Stimulated activated CD8-positive, alpha-beta memory T cell treated with anti-CD3 and anti-CD28 coated beads, Interleukin-12 subunit alpha, Interleukin-12 subunit beta, amount 100 ng/mL, for 24 hours (primary cell): ENCODE results near the gene FAM53C.
A peak's percentile ranks its signal among the peaks of the same experiment; 100 is the strongest.
"Not testable (repeated sequence)": the region's sequence is repeated elsewhere in the genome, so short reads cannot be mapped to it uniquely, and the experiment has no call there.

Experiments
- DNase-seq: peaks from one replicate; pipeline ENCODE4 v3.0.0-alpha.2; 2020; ENCODE audit errors: extremely low read depth

The FAM53C gene

DNA sequence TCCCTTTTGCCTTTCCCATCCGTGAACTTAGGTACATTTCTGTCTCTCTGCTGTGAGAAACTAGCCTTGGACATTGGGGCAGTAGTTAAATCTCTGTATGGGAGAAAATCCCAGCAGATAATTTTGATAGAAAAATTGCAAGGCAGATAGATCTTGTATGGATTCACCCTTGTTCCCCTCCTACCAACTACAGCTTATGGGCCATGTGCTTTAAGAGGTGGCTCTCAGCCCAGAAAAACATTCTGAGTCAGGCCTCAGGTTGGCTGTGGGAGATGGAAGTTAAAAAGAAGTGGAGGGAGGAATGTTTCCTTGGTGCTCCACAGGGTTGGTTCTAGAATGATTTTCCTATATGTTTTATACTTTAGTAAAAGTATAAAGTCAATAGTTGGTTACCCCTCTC, 13.0 kb downstream of the FAM53C start:
- no peak for DNase-seq

DNA sequence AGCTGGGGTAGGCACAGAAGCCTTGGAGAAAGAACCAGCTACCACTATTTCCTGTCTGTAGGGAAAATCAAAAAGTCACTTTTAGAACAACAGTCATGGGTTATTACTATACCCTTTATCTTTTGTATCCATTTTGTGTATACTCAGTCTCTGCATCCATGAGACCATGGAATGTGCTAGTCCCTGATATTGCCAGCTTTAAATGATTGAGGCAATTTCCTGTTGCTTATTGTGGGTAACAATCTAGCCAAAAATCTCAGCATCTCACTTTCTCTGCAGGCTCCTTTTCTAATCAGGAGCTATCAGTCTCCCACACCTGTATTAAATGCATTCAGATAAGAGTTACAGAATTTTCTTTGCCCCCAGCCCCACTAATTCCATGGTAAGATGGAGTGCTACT, 13.5 kb downstream of the FAM53C start:
- no peak for DNase-seq

DNA sequence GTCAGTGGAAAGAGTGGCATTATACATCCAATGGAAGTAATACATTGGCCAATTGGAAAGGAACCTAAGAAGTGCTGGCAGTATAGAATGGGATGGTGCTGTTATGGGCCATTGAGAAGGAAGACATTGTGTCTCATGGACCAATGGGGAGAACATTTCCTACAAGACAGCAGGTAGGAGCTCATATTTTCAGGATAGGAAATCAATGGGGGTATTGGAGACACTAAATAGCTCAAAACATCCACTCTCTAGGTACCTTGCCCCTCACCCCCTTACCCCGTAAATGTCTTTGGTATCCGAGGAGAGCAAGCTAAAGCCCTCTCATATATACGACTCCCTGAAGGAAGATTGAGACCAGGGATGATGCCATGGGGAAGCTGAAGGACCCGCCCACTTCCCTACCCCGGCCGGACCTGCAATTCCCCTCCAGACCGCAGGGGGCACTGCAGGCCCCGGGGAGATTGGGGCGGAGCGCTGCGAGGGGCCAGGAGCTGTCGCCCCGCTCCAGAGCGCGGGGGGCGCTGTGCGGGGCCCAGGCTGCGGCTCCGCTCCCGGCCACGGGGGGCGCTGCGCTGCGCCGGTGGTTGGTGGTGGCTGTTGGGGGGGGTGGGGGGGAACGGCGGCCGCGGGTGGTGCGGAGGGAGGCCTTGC, 14.1 kb downstream of the FAM53C start, which contains the start of gene KDM3B:
Gene KDM3B (plus strand): TSS at position 615 of the 651 bp plus-strand sequence. CDS start 111 bp downstream, outside the sequence.
- DNase-seq, result peak; percentile 76

DNA sequence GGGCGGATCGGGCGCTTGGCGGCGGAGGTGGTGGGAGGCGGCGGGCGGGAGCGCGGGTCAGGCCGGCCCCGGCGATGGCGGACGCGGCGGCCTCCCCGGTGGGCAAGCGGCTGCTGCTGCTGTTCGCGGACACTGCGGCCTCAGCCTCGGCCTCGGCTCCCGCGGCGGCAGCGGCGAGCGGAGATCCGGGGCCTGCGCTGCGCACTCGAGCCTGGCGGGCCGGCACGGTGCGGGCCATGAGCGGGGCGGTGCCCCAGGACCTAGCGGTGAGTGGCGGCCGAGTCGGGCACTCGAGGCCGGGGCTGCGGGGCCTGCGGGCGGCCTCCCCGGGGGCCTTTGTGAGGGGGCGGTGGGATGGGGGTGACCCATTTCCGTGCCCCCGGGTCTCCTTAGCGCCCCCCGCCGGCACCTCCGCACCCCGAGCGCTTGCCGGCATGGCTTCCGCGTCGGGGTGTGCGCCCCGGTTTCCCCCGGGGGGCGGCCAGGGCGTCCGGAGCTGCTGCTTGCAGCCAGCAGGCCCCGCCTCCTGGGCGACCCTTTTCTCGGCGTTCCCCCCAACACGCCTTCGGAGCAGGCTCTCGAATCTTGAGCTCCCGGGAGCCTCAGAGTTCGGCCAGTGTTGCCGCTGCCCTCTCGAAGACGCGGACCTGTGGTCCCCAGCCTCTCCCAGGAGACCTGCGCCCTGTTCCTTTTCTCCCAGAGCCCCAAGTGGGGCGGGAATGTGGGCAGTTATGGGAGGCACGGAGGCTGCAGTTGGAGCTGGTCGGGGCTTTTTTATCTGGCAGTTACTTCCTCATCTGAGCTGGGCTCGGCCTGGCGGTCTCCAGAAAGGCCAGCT, 14.9 kb downstream of the FAM53C start:
- peak; percentile 49 for DNase-seq

DNA sequence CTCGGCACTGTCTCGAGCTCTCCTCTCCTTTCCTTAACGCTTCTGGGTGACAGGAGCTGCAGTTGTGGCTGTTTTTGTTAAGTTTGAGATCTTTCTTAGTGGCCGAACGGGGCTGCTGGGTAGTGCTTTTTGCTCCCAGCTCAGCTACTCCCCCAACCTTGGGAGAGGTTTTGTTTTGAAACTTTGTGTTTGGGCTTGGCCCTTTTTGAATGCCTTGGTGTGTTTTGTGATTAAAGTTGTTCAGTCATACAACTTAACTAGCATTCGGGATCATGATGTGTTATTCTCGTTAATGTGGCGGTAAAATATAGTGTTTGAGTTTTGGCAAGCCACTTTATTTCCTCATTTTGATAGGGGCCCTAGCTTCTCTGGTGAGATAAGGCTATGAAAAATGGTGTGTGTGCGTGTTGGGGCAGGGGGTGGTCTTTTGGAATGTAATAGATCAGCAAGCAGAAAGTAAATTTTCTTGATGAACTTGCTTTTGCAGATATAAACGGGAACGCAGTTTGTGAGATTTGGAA, 15.6 kb downstream of the FAM53C start:
- no peak for DNase-seq

DNA sequence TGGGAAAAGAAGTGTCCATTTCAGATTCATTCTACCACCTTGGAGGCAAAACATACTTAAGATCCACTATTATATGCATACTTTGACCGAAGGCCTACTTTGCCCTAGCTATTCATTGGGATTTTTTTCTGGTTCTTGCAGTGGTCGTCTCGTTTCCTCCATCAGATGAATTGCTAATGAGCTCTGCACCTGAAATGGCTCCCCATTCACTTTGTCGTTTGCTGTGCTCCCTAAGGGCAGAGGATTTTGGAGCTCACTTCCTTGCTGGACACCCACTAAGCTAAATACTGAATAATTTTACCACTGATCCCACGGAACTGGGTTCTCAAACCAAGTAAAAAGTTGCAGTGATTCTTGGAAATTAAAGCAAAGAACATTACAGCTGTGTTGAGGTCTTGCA, 16.3 kb downstream of the FAM53C start:
- DNase-seq, result no peak

DNA sequence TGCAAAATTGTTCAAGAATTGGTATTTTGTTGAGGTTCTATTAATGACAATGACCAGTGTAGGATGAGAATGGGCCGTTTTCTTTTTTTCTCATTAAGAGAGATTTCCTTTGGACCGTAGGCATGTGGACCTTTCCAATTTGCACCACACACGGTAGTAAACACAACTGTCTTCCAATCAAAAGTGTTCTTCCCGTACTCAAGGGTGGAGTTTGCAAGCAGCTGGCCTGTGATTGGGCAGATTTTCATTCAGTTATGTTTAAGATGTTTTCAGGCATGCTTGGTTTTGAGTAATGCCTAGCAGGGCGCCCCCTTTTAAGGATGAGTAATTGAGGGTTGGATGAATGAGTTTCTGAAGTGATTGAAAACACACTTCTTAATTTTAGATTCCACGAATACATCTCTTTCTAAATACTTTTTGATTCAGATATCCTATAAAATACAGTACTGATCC, 16.9 kb downstream of the FAM53C start:
- DNase-seq, result no peak

DNA sequence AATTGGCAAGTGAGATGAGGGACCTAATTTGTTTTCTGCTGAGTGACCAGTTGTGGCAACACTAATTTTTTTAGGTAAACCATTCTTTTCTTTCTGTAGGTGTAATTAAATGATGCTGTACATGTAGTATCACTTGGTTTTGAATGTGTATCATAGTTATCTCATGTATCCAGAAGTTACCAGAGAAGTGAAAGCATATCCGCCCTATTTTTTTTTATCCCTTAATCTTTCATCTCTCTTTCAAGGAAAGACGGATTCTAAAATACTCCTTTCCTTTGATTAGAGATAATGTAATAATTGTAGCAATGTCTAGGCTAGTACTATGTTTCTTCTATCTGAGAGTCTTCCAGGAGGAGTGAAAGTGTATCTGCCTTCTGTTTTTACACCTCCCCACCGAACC, 21.6 kb downstream of the FAM53C start:
- DNase-seq, result no peak

DNA sequence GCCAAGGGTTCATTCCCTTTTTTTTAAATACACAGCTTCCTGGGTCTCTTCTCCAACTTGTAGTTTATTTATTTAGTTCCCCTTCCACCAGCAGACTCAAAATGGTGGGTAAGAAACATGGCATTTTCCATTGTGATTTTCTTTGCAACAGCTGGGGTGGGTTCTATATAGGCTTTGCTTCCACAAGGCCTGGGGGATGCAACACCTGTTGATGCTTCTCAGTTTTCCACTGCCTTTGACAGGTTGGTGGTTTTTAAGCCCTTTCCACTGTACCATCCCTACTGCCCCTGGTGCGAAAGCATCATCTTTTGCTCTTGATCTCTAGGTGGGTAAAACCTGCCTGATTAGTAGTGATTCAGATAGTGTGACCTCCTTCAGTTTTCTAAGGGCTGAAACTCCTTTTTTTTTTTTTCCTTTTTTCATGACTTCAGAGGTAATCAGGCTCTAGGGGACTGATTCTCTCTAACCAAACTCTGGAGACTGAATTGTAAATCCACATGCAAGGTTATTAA, 22.9 kb downstream of the FAM53C start:
- no peak for DNase-seq

DNA sequence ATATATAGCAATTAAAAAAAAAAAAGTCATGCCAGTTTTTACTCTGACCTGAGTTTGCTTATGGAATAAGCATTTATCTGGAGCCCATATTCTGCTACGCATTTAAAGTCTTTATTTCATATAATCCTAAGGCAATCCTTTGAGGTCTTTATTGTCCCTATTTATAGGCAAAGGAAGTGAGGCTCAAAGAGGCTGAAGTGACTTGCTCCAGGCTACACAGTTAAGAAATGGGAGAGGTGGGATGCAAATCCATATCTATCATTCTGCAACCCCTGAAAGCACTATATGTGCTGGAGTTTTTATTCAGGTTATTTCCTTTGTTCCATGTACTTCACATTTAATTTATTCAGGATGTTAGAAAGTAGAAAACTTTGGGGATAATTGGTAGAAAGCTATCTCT, 26.5 kb downstream of the FAM53C start:
- DNase-seq, result no peak

DNA sequence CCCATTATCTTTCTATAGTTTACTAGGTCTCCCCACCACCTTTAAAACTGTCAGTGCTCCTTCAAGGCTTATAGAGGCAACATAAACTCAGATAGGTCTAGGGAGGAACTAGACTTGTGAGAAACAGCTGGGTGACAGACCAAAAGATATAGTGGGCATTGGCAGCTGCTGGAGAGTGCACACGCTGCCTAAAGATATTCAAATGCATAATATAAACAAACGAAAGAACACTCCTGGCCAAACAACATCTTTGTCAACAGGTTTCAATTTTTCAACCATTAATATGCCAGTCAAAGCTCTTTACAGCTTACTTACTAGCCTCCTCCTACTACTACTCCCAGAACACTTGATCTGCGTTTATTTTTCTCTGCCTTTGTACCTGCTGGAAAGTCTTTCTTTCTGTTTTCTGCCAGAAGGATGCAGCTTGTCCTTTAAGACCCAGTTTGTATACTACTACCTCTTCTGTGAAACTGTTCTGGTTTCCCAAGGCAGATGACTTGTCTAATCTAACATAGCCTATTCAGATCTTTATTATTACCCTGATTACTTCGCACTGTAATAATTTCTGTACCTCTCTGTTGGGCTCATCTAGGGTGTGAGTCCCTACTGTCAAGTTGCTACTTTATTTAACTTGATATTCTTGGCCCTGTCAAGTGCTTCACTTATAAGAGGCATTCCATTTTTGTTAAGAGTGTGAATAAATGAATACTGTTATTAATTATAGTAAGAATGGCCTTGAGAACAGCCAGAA, 28.7 kb downstream of the FAM53C start:
- DNase-seq, result no peak

DNA sequence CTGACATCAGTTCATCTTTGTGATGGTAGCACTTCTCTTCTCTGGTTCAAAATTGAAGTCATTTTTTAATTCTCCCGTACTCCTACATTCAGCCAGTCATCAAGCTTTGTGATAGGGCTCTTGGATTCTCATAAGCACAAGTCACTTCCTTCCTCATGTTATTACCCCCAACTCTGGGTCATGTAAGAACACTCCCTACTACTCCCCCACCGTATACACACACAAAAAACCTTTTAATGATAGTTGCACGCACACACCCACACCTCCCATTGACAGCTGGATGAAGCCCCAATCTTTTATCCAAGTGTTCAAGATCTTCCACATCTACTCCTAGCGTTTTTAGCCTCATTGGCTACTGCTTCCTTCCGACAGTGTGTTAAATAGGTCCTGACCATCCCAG, 31.2 kb downstream of the FAM53C start:
- DNase-seq, result no peak

DNA sequence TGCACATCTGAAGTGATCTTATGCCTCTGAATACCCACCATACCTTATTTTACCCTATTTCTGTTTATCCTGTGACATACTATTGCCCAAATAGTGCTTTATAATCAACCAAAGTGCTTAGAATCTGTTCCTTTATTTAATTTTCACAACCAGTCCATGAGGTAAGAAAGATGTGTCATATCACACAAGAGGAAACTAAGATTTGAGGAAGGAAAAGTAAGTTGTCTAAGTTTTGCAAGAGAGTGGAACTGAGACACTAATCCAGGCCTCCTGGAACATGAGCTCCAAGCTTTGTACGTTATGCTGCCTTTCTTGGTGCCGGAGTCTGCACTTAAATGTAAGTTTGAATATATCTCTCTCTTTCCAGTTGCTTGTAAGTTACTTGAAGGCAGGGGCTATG, 31.6 kb downstream of the FAM53C start:
- DNase-seq, result no peak

DNA sequence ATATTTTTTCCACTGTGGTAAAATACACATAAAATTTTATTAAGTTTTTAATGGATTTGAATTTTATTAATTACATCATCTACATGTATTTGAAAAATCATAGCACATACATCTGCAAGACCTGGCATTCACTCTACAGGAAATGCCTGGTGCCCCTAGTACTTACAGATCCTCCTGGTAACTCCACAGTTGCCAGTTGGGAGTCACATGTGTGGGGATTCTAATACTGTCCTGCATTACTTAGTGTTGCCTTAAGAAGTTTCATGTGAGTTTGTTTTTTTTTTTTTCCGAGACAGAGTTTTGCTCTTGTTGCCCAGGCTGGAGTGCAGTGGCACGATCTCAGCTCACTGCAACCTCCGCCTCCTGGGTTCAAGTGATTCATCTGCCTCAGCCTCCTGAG, 32.5 kb downstream of the FAM53C start:
- DNase-seq, result no peak

DNA sequence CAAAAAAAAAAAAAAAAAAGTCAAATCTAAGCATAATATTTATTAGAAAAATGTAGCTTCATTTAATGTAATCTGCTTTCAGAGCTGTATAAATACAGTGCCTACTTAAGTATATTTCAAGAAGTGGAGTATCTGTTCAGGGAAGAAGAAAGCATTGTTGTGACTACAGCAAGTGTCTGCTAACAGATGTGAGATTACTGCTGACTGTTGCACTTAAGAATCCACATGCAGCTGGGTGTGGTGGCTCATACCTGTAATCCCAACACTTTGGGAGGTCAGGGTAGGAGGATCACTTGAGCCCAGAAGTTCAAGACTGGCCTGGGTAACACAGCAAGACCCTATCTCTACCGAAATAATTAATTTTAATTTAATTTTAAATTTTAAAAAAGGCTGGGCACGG, 33.4 kb downstream of the FAM53C start:
- no peak for DNase-seq

DNA sequence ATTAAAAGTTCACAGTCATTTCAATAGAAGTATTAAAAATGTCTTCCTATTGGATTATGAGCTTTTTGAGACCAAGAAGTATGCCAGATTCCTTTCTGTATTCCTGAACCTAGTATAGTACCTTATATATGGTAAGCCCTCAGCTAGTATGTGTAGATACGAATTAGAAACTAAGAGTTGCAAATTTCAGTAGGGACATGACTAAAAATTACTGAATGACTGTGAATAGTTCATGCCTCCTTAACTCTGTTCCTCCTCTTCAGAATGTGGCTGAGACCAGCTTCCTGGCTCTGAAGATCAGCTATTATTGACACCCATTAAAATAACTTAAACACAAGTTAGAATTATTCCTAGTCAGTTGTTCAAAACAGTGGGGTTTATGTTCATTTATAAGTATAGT, 34.2 kb downstream of the FAM53C start:
- no peak for DNase-seq

DNA sequence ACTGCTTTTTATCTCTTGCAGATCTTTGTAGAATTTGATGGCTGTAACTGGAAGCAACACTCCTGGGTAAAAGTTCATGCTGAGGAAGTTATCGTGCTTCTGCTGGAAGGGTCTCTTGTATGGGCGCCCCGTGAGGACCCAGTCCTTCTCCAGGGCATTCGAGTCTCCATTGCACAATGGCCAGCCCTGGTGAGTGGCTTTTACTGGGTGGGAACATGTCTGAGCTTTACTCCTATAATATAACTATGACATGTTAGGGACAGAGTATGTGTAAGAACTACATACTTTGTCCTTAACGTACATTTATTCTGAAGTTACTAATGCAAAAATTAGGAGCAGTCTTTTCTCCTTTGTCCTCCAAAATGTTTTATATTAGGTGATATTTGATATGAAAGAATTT, 34.6 kb downstream of the FAM53C start:
- no peak for DNase-seq

DNA sequence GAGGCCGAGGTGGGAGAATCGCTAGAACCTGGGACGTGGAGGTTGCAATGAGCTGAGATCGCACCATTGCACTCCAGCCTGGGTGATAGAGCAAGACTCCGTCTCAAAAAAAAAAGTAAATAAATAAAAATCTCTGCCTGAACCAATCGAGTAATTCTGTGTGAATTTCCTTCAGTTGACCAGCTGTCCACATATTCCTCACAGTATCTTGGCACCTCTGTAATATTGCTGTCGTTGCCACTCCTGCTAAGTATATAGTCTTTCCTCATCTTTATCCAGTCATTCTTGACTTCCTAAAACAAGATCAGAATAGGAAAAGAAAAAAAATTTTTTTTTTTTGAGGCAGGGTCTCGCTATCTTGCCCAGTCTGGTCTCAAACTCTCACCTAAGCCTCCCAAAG, 44.3 kb downstream of the FAM53C start:
- DNase-seq, result no peak

DNA sequence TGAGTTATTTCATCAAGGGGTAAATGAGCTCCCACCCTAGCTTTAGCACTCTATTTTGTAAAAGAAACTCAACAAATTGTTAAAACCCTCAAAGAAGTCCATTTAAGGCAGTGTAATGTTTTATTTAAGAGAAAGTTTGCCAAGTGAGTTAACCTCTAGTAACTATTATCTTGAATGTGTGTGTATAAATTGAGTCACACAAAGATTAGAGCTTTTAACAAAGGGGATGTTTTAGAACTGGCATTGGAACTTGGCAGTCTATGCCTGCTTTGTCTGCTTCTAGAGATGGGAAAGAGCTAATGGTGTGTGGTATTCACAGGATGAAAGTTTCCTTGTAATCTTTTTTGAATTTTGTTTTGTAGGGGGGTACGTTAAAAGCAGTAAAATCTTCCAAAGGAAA, 47.6 kb downstream of the FAM53C start:
- DNase-seq, result no peak

DNA sequence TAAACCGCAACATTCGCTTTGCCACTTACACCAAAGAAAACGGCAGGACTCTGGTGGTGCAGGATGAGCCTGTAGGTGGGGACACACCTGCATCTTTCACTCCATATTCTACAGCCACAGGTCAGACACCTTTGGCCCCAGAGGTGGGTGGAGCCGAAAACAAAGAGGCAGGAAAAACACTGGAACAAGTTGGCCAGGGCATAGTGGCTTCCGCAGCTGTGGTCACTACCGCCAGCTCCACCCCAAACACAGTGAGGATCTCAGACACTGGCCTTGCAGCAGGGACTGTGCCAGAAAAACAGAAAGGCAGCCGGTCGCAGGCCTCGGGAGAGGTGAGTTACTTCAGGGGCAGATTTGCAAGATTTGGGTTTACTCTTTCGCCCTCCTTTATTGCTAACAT, 48.2 kb downstream of the FAM53C start:
- DNase-seq, result no peak

DNA sequence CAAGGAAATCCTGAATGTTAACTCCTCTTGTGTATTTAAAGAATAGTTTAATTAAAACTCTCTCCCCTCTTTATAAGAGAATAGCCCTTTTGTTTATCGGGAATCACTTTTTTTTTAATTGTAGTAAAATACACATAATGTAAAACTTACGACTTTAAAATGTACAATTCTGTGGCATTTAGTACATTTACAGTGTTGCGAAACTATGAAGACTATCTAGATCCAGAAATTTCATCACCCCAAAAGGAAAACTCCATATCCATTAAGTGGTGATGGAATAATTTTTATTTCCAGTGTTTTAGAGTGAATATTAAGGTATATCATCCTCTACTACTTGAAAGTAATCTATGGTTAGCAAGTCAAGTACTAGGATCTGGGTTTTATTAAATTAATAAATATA, 51.3 kb downstream of the FAM53C start:
- DNase-seq, result no peak

DNA sequence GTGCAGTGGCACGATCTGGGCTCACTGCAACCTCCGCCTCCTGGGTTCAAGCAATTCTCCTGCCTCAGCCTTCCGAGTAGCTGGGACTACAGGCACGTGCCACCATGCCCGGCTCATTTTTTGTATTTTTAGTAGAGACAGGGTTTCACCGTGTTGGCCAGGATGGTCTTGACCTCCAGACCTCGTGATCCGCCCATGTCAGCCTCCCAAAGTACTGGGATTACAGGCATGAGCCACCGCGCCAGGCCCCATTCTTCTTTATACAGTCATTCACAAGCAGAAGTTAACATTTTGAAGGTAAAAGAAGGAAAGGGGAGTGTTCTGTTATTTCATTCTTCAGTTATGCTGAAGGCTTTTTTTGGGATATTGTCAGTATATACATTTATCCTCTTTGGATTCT, 51.8 kb downstream of the FAM53C start:
- not testable (repeated sequence) for DNase-seq
